Activated T-helper 2 cell treated with anti-CD3 and anti-CD28 coated beads, Interferon-gamma antibody, Interleukin-2, Interleukin-4, amounts not matched to agents 10 μg/mL and 5 μg/mL and 100 μg/mL, durations not matched to agents 14 hours and 24 hours and 36 hours (primary cell): ENCODE results near the gene PROK1. TPM values are rescaled to one million over a fixed set of nuclear protein-coding genes. Genes with fewer than 3 reads are reported as not detected.

ENCODE experiments used
- DNase-seq: peaks from one replicate; pipeline ENCODE4 v3.0.0; 2021; ENCODE audit warnings: low spot score
- H3K27ac Mint-ChIP-seq: one replicate; pipeline ENCODE4 v1.8.0; 2021; ENCODE audit warnings: mixed read lengths
- H3K27me3 Mint-ChIP-seq: one replicate; pipeline ENCODE4 v1.8.0; 2021; ENCODE audit warnings: low read depth, mixed read lengths
- H3K36me3 Mint-ChIP-seq: one replicate; pipeline ENCODE4 v1.8.0; 2021; ENCODE audit warnings: low read depth, mixed read lengths
- H3K4me1 Mint-ChIP-seq: one replicate; pipeline ENCODE4 v1.8.0; 2021; ENCODE audit warnings: low read depth, mixed read lengths
- H3K4me3 Mint-ChIP-seq: one replicate; pipeline ENCODE4 v1.8.0; 2021; ENCODE audit warnings: low read depth, mild to moderate bottlenecking, moderate library complexity, mixed read lengths
- H3K9me3 Mint-ChIP-seq: one replicate; pipeline ENCODE4 v1.8.0; 2021; ENCODE audit warnings: mixed read lengths
- intact Hi-C: fragments of 100-400 bp; cut with micrococcal nuclease; formaldehyde crosslinking; loops from one replicate; pipeline ENCODE4 v1.15.1; 2023
- total RNA-seq: library from RNA; stranded (reverse); gene quantifications from 2 replicates; pipeline ENCODE4 v1.2.3, GENCODE V29; 2022

The PROK1 gene
- total RNA-seq, 1 donor from 2014 or later: not detected

DNA sequence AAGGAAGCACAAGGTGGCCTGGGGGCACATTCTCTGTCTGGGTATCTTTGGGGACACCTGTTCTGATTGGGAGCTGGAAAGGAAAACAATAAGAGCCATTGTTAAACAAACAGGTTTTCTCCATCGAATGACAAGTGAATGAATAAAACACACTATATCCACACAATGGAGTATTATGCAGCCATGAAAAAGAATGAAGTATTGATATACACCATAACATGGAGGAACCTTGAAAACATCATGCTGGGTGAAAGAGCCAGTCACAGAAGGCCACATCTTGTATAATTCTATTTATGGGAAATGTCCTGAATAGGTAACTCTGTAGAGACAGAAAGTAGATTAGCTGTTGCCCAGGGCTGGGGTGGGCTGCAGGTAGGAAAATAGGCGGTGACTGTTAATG is 11.1 kb downstream of the PROK1 start:
- Mint-ChIP-seq H3K4me1 (no peaks in the 10 kb centered on the region), H3K36me3 (no peaks in the 10 kb centered on the region), H3K4me3 (no peak overlapping the region), H3K27ac (no peak overlapping the region), H3K9me3 (no peaks in the 10 kb centered on the region), H3K27me3 (no peaks in the 10 kb centered on the region)
- intact Hi-C loops: no loop called here
- DNase-seq: no peak

GRCh38 chr1:110462964-110463363 is 12.0 kb downstream of the PROK1 start:
- Mint-ChIP-seq H3K4me3 (no peak overlapping the region), H3K36me3 (no peaks in the 10 kb centered on the region), H3K4me1 (no peaks in the 10 kb centered on the region), H3K27ac (no peak overlapping the region), H3K27me3 (no peaks in the 10 kb centered on the region), H3K9me3 (no peaks in the 10 kb centered on the region)
- DNase-seq: no peak
- intact Hi-C loops: no loop called here

DNA sequence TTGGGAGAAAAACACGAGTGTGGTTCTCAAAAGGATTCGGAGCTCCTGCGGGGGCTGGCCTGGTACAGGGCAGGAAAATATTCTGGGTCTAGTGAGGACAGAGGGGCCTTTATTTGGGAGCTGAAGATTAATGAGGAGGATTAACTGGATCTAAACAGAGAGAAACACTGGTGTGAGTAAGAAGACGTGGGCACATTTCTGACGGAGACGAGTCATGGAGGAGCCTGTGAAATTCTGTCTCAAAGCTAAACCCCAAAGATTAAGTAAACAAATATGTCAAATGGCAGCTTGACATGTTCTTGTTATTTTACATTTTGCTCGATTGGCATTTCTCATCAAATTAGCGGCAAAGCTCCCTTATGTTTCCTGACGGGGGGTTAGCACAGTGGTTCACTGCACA is 12.8 kb downstream of the PROK1 start:
- no peak overlapping the region for H3K27ac Mint-ChIP-seq
- no peak for DNase-seq
- no peaks in the 10 kb centered on the region for H3K36me3 Mint-ChIP-seq
- no peaks in the 10 kb centered on the region for H3K27me3 Mint-ChIP-seq
- no peaks in the 10 kb centered on the region for H3K4me1 Mint-ChIP-seq
- no peak overlapping the region for H3K4me3 Mint-ChIP-seq
- no peaks in the 10 kb centered on the region for H3K9me3 Mint-ChIP-seq
- intact Hi-C loops: no loop called here

DNA sequence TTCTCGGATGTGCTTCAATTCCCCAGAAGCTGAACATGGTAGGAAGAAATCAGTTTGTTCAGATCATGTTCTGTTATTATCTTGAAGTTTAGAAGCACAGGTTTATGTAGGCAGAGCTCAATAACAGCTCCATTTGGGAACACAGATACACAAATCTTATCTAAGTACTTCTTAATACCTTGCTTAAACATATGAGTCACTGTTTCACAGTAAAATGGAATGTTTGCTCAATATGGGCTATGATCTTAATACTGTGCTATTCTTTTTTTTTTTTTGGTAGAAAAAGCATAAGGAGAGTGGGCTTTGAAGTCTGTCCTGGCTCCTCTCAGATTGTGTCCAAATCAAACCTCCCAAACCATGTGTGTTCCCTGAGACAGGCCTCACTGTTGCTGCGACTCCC is 13.4 kb downstream of the PROK1 start:
- H3K4me3 Mint-ChIP-seq: no peak overlapping the region
- H3K36me3 Mint-ChIP-seq: no peaks in the 10 kb centered on the region
- intact Hi-C loops: no loop called here
- H3K27me3 Mint-ChIP-seq: peaks cover under 1% of the 10 kb centered on the region
- H3K9me3 Mint-ChIP-seq: no peaks in the 10 kb centered on the region
- H3K27ac Mint-ChIP-seq: no peak overlapping the region
- DNase-seq: no peak
- no peaks in the 10 kb centered on the region for H3K4me1 Mint-ChIP-seq

GRCh38 chr1:110465038-110465813 is 14.3 kb downstream of the PROK1 start:
- no peak overlapping the region for H3K4me3 Mint-ChIP-seq
- no peak for DNase-seq
- no peaks in the 10 kb centered on the region for H3K4me1 Mint-ChIP-seq
- no peaks in the 10 kb centered on the region for H3K36me3 Mint-ChIP-seq
- no peaks in the 10 kb centered on the region for H3K9me3 Mint-ChIP-seq
- no peak overlapping the region for H3K27ac Mint-ChIP-seq
- intact Hi-C loops: no loop called here
- H3K27me3 Mint-ChIP-seq: peaks cover 4% of the 10 kb centered on the region

DNA sequence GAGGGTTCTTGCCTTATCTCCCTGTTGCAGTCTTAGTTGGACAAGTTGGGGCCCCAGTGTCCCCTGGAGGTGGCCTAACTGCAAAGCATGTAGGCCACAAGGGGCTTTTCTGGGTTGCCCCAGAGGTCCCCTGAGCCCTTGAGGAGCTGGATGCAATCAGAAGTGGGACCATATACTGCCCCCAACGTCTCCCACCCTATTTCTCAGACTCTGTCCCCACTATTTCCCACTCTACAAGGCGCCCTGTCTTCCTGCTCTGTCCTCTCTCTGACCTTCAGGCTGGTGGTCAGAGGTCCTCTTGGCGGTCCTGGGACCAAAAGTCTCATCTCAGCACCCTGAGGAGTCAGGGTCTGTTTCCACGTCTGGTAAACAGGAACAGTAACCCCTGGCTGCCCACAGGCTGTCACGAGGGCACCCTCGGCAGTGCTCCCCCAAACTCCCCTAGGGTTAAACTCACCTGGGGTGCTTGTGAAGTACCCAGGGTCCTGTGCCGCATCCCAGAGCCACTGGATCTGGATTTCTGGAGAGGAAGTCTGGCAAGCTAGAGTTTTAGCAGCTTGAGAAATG is 14.9 kb downstream of the PROK1 start:
- H3K4me3 Mint-ChIP-seq: no peak overlapping the region
- H3K9me3 Mint-ChIP-seq: no peaks in the 10 kb centered on the region
- intact Hi-C loops: no loop called here

GRCh38 chr1:110466646-110467280 is 15.8 kb downstream of the PROK1 start:
- intact Hi-C loops: no loop called here
- DNase-seq: no peak
- Mint-ChIP-seq H3K27me3 (peaks cover 8% of the 10 kb centered on the region), H3K4me1 (no peaks in the 10 kb centered on the region), H3K36me3 (no peaks in the 10 kb centered on the region), H3K4me3 (no peak overlapping the region), H3K9me3 (no peaks in the 10 kb centered on the region), H3K27ac (no peak overlapping the region)

More for the DNA sequence above, 14.9 kb downstream of the PROK1 start:
- Mint-ChIP-seq H3K36me3 (no peaks in the 10 kb centered on the region), H3K27me3 (peaks cover 4% of the 10 kb centered on the region), H3K4me1 (no peaks in the 10 kb centered on the region), H3K27ac (no peak overlapping the region)
- no peak for DNase-seq

DNA sequence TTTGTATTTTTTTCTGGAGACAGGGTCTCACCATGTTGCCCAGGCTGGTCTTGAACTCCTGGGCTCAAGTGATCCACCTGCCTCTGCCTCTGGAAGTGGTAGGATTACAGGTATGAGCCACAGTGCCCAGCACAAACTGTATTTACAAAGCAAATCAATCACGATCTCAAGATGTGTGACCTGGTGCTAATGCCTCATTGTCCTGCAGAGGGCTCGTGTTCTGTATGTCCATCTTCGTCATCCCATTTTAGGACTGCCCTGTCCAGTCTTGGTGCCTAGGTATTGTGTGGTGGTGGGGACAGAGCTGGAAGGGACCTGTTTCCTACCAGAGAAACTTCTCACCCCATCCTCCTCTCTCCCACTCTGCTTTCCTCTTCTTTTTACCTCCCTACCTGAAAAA is 20.2 kb downstream of the PROK1 start:
- H3K36me3 Mint-ChIP-seq: no peaks in the 10 kb centered on the region
- intact Hi-C loops: no loop called here
- H3K4me3 Mint-ChIP-seq: no peak overlapping the region
- H3K27me3 Mint-ChIP-seq: peaks cover 11% of the 10 kb centered on the region
- no peaks in the 10 kb centered on the region for H3K9me3 Mint-ChIP-seq
- DNase-seq: no peak
- no peaks in the 10 kb centered on the region for H3K4me1 Mint-ChIP-seq
- H3K27ac Mint-ChIP-seq: no peak overlapping the region

GRCh38 chr1:110472546-110472945 is 21.6 kb downstream of the PROK1 start:
- intact Hi-C loops: no loop called here
- Mint-ChIP-seq H3K27ac (no peak overlapping the region), H3K4me1 (no peaks in the 10 kb centered on the region), H3K27me3 (peaks cover 11% of the 10 kb centered on the region), H3K36me3 (no peaks in the 10 kb centered on the region), H3K9me3 (no peaks in the 10 kb centered on the region), H3K4me3 (no peak overlapping the region)
- no peak for DNase-seq

DNA sequence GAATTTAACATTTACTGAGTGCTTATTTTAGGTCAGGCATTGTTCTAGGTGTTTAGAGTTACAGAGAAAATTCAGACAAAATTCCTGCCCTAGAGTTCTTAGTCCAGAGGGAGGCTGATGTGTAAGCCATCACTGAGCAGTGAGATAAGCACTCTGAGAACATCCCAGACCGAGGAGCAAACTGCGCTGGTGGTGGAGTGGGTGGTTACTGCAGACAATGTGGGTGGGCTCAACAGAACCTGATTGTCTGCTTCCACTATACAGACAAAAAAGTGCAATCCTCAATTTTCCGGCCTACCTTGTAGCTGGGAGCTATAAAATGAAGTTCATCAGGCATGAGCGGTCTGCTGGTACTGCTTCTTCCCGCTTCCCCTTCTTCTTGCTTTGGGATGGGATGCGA is 23.5 kb downstream of the PROK1 start:
- intact Hi-C loops: no loop called here
- peaks cover 10% of the 10 kb centered on the region for H3K27me3 Mint-ChIP-seq
- no peaks in the 10 kb centered on the region for H3K4me1 Mint-ChIP-seq
- H3K27ac Mint-ChIP-seq: no peak overlapping the region
- no peak for DNase-seq
- H3K9me3 Mint-ChIP-seq: no peaks in the 10 kb centered on the region
- no peak overlapping the region for H3K4me3 Mint-ChIP-seq
- no peaks in the 10 kb centered on the region for H3K36me3 Mint-ChIP-seq

DNA sequence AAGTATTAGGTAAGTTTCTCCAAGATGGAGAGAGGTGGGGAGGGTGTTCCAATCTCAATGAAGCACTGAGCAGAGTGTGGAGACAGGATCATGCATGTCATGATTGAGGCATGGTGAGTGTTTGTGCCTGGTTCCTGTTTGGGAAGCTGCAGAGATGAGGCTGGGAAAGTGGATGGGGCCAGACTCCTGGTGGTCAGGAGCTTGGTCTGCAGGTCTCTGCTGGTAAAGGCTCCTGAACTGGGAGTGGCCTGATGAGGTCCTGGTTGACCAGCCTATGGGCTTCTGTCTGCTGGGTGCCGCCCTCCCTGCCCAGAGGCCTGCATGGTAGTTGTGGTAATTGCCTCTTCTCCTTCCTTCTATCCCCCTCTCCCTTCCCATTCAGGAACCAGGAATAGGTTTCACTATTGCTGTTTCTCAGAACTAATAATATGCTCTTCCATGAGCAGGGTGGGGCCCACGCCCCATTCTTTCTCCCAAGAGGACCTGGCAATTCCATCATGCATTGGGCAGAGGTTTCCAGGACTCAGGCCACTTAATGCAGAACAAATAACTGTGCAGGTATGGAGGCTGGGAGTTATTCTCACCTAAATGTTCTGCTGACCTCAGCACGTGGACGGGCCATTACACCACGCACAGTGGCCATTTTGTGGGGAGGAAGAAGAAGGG is 24.5 kb downstream of the PROK1 start:
- Mint-ChIP-seq H3K4me1 (no peaks in the 10 kb centered on the region), H3K27me3 (peaks cover 7% of the 10 kb centered on the region), H3K4me3 (no peak overlapping the region), H3K9me3 (no peaks in the 10 kb centered on the region), H3K27ac (no peak overlapping the region), H3K36me3 (no peaks in the 10 kb centered on the region)
- DNase-seq: no peak
- intact Hi-C loops: no loop called here

- intact Hi-C loops: no loop called here
- DNase-seq: no peak
- Mint-ChIP-seq H3K4me3 (no peak overlapping the region), H3K9me3 (no peaks in the 10 kb centered on the region), H3K36me3 (no peaks in the 10 kb centered on the region), H3K27ac (no peak overlapping the region), H3K4me1 (no peaks in the 10 kb centered on the region), H3K27me3 (peaks cover 7% of the 10 kb centered on the region)
Measured at GRCh38 chr1:110476028-110476765, 25.2 kb downstream of the PROK1 start.
